GM23338 (cell line): ENCODE results near the gene DOCK2. TPM values are rescaled to one million over a fixed set of nuclear protein-coding genes. Genes with fewer than 3 reads are reported as not detected.

Source experiments
- ATAC-seq: fragments of 200-7000 bp; cut with Tn5 transposase; 3 replicates; pipeline ENCODE4 v1.9.1; 2020
- DNase-seq: peaks from one replicate; pipeline ENCODE4 v3.0.0-alpha.2; 2015; ENCODE audit warnings: low spot score
- H2AFZ ChIP-seq: fragments of 200-600 bp; sonication (generic); 2 replicates; pipeline ENCODE4 v1.8.0; 2016; ENCODE audit warnings: antibody characterized with exemption, mild to moderate bottlenecking, moderate library complexity
- H3F3A ChIP-seq: fragments of 200-600 bp; sonication (generic); replicated peaks from 2 replicates; pipeline ENCODE4 v1.8.0; 2017; ENCODE audit warnings: antibody characterized with exemption, mixed run types, low read depth
- H3K27ac ChIP-seq: fragments of 200-600 bp; sonication (generic); 2 replicates; pipeline ENCODE4 v1.6.1; 2016; ENCODE audit warnings: low read depth
- H3K27me3 ChIP-seq: fragments of 200-600 bp; sonication (generic); 2 replicates; pipeline ENCODE4 v1.8.0; 2016; ENCODE audit warnings: mild to moderate bottlenecking, mixed run types, moderate library complexity; ENCODE audit not compliant: insufficient read depth
- H3K36me3 ChIP-seq: fragments of 200-600 bp; sonication (generic); 2 replicates; pipeline ENCODE4 v1.8.0; 2016; ENCODE audit warnings: mild to moderate bottlenecking; ENCODE audit not compliant: insufficient read depth
- H3K4me1 ChIP-seq: fragments of 200-600 bp; sonication (generic); 2 replicates; pipeline ENCODE4 v1.8.0; 2016; ENCODE audit warnings: mild to moderate bottlenecking, moderate library complexity; ENCODE audit not compliant: insufficient read depth
- H3K4me2 ChIP-seq: fragments of 200-600 bp; sonication (generic); 2 replicates; pipeline ENCODE4 v1.7.1; 2017; ENCODE audit warnings: mixed run types
- H3K4me3 ChIP-seq: fragments of 200-600 bp; sonication (generic); 2 replicates; pipeline ENCODE4 v1.6.1; 2016; ENCODE audit warnings: mixed run types
- H3K79me2 ChIP-seq: fragments of 200-600 bp; sonication (generic); replicated peaks from 2 replicates; pipeline ENCODE4 v1.8.0; 2017; ENCODE audit warnings: mild to moderate bottlenecking; ENCODE audit not compliant: insufficient read depth
- H3K9me2 ChIP-seq: fragments of 200-600 bp; sonication (generic); 2 replicates; pipeline ENCODE4 v1.8.0; 2017; ENCODE audit not compliant: insufficient read depth
- H4K20me1 ChIP-seq: fragments of 200-600 bp; sonication (generic); replicated peaks from 2 replicates; pipeline ENCODE4 v1.8.0; 2017; ENCODE audit warnings: mild to moderate bottlenecking; ENCODE audit not compliant: insufficient read depth
- H3K27ac Mint-ChIP-seq: 2 replicates; pipeline ENCODE4 v1.8.0; 2020; ENCODE audit warnings: inconsistent platforms, mild to moderate bottlenecking, moderate library complexity, mixed read lengths
- H3K27me3 Mint-ChIP-seq: 3 replicates; pipeline ENCODE4 v1.8.0; 2022; ENCODE audit warnings: low read depth, mild to moderate bottlenecking, moderate library complexity, mixed read lengths, inconsistent platforms; ENCODE audit not compliant: insufficient read depth, poor library complexity
- H3K36me3 Mint-ChIP-seq: 3 replicates; pipeline ENCODE4 v1.8.0; 2021; ENCODE audit warnings: low read depth, mild to moderate bottlenecking, inconsistent platforms, moderate library complexity, mixed read lengths
- H3K4me1 Mint-ChIP-seq: 3 replicates; pipeline ENCODE4 v1.8.0; 2020; ENCODE audit warnings: mild to moderate bottlenecking, inconsistent platforms, mixed read lengths
- H3K4me3 Mint-ChIP-seq: 3 replicates; pipeline ENCODE4 v1.8.0; 2021; ENCODE audit warnings: moderate library complexity, mild to moderate bottlenecking, inconsistent platforms, mixed read lengths
- H3K9me3 Mint-ChIP-seq: 3 replicates; pipeline ENCODE4 v1.8.0; 2020; ENCODE audit warnings: moderate library complexity, mild to moderate bottlenecking, inconsistent platforms, mixed read lengths
- CREB1 ChIP-seq: fragments of 250-450 bp; sonication (Bioruptor Pico); IDR thresholded peaks from 2 replicates; pipeline ENCODE4 v1.5.0; 2020; ENCODE audit warnings: low read depth, mild to moderate bottlenecking, moderate library complexity
- EZH2 ChIP-seq: fragments of 200-600 bp; sonication (generic); IDR thresholded peaks from one replicate; pipeline ENCODE4 v1.8.0; 2017; ENCODE audit warnings: antibody characterized with exemption, mild to moderate bottlenecking, low read depth; ENCODE audit not compliant: unreplicated experiment
- EZH2phosphoT487 ChIP-seq: fragments of 200-600 bp; sonication (generic); IDR thresholded peaks from one replicate; pipeline ENCODE4 v1.8.1; 2018; ENCODE audit warnings: antibody characterized with exemption; ENCODE audit not compliant: unreplicated experiment
- JUNB ChIP-seq: IDR thresholded peaks from one replicate; pipeline ENCODE4 v1.6.1; 2016; ENCODE audit warnings: antibody characterized with exemption; ENCODE audit not compliant: unreplicated experiment
- NANOG ChIP-seq: IDR thresholded peaks from 2 replicates; pipeline ENCODE4 v1.6.1; 2016; ENCODE audit warnings: antibody characterized with exemption, borderline replicate concordance
- POLR2AphosphoS5 ChIP-seq: IDR thresholded peaks from 2 replicates; pipeline ENCODE4 v1.6.1; 2016; ENCODE audit warnings: antibody characterized with exemption, low read depth
- STAT1 ChIP-seq: IDR thresholded peaks from one replicate; pipeline ENCODE4 v1.6.1; 2016; ENCODE audit warnings: antibody characterized with exemption; ENCODE audit not compliant: unreplicated experiment
- ZNF114 ChIP-seq: fragments of 250-450 bp; sonication (Bioruptor Pico); IDR thresholded peaks from 2 replicates; pipeline ENCODE4 v1.5.0; 2020; ENCODE audit warnings: mild to moderate bottlenecking, moderate library complexity
- ZNF331 ChIP-seq: fragments of 250-450 bp; sonication (Bioruptor Pico); IDR thresholded peaks from 2 replicates; pipeline ENCODE4 v1.5.0; 2020; ENCODE audit warnings: low read depth, mild to moderate bottlenecking, moderate library complexity
- polyA plus RNA-seq: library from polyadenylated mRNA; unstranded; fragments of >200 nt; fragmentation: Nextera tagmentation; extraction: Ambion mirVana; gene quantifications from 2 replicates; pipeline ENCODE4 v1.2.1, GENCODE V29; 2016
- total RNA-seq: library from RNA; depleted of rRNA; stranded (reverse); fragments of >200 nt; shearing (Covaris generic); gene quantifications from 2 replicates; pipeline ENCODE4 v1.2.3, GENCODE V29; 2014
- TF ChIP-seq, protein P1 (sequence below): IDR thresholded peaks from one replicate; pipeline ENCODE4 v1.6.1; 2018; ENCODE audit warnings: antibody characterized with exemption; ENCODE audit not compliant: unreplicated experiment
- TF ChIP-seq, protein P2 (sequence below): fragments of 250-450 bp; sonication (Bioruptor Pico); IDR thresholded peaks from 2 replicates; pipeline ENCODE4 v1.5.0; 2020; ENCODE audit warnings: mild to moderate bottlenecking, moderate library complexity
- TF ChIP-seq, protein P3 (sequence below): IDR thresholded peaks from 2 replicates; pipeline ENCODE4 v1.6.1; 2016; ENCODE audit warnings: antibody characterized with exemption
- TF ChIP-seq, protein P4 (sequence below), 2 experiments: fragments of 200-600 bp in 1 of 2; sonication (generic) in 1 of 2; conservative IDR thresholded peaks; 2 replicates each; pipeline versions ENCODE4 v1.5.1 to v1.6.1; 2016 to 2017; ENCODE audit warnings: antibody characterized with exemption in 2 of 2, low read depth in 2 of 2, mild to moderate bottlenecking in 2 of 2, moderate library complexity in 1 of 2

Gene DOCK2
- total and polyA plus RNA-seq, 2 experiments from 2014 or later: 3.7 to 9.4 TPM

DNA sequence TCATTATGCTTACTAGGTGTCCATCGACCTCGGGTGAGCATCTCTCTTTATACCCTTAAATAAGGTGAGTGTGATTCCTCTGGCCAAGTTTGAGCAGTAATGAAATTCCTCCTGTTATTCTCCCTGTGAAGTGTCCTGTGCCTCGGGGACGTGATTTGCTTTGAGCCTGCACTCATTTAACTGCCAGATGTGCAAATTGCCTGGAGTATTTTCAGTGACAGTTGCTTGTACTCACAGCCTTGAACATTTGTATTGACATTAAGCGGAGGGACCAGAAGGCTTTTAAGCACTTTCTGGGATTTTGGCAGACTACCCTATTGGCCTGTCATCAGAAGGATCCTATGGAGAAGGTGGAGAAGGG is 126.9 kb downstream of the DOCK2 start:
- Histone ChIP-seq H3K4me1 (peaks cover 28% of the 10 kb centered on the region), H3K36me3 (no peaks in the 10 kb centered on the region), H3K27me3 (no peaks in the 10 kb centered on the region), H4K20me1 (0 out of 2 replicates have a peak, but pooled peaks cover 3% of the 10 kb centered on the region), H3K27ac (no peak overlapping the region), H3K79me2 (no peaks in the 10 kb centered on the region), H2AFZ (no peak overlapping the region), H3K4me3 (no peak overlapping the region), H3F3A (no peaks in the 10 kb centered on the region), H3K4me2 (no peak overlapping the region), H3K9me2 (no peaks in the 10 kb centered on the region)
- Mint-ChIP-seq H3K4me1 (peaks cover 30% of the 10 kb centered on the region), H3K4me3 (no peak overlapping the region), H3K27me3 (peaks cover 2% of the 10 kb centered on the region), H3K9me3 (no peaks in the 10 kb centered on the region), H3K27ac (no peak overlapping the region), H3K36me3 (no peaks in the 10 kb centered on the region)
- ATAC-seq (no peak), DNase-seq (no peak)
- TF ChIP-seq, protein P1, sequence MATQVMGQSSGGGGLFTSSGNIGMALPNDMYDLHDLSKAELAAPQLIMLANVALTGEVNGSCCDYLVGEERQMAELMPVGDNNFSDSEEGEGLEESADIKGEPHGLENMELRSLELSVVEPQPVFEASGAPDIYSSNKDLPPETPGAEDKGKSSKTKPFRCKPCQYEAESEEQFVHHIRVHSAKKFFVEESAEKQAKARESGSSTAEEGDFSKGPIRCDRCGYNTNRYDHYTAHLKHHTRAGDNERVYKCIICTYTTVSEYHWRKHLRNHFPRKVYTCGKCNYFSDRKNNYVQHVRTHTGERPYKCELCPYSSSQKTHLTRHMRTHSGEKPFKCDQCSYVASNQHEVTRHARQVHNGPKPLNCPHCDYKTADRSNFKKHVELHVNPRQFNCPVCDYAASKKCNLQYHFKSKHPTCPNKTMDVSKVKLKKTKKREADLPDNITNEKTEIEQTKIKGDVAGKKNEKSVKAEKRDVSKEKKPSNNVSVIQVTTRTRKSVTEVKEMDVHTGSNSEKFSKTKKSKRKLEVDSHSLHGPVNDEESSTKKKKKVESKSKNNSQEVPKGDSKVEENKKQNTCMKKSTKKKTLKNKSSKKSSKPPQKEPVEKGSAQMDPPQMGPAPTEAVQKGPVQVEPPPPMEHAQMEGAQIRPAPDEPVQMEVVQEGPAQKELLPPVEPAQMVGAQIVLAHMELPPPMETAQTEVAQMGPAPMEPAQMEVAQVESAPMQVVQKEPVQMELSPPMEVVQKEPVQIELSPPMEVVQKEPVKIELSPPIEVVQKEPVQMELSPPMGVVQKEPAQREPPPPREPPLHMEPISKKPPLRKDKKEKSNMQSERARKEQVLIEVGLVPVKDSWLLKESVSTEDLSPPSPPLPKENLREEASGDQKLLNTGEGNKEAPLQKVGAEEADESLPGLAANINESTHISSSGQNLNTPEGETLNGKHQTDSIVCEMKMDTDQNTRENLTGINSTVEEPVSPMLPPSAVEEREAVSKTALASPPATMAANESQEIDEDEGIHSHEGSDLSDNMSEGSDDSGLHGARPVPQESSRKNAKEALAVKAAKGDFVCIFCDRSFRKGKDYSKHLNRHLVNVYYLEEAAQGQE: no peak
- TF ChIP-seq POLR2AphosphoS5 (no peak), CREB1 (CRISPR knock-in tag) (no peak), JUNB (no peak), EZH2phosphoT487 (no peak), EZH2 (no peak), ZNF331 (CRISPR knock-in tag) (no peak), ZNF114 (CRISPR knock-in tag) (no peak), NANOG (no peak), STAT1 (no peak)
- TF ChIP-seq, protein P2, sequence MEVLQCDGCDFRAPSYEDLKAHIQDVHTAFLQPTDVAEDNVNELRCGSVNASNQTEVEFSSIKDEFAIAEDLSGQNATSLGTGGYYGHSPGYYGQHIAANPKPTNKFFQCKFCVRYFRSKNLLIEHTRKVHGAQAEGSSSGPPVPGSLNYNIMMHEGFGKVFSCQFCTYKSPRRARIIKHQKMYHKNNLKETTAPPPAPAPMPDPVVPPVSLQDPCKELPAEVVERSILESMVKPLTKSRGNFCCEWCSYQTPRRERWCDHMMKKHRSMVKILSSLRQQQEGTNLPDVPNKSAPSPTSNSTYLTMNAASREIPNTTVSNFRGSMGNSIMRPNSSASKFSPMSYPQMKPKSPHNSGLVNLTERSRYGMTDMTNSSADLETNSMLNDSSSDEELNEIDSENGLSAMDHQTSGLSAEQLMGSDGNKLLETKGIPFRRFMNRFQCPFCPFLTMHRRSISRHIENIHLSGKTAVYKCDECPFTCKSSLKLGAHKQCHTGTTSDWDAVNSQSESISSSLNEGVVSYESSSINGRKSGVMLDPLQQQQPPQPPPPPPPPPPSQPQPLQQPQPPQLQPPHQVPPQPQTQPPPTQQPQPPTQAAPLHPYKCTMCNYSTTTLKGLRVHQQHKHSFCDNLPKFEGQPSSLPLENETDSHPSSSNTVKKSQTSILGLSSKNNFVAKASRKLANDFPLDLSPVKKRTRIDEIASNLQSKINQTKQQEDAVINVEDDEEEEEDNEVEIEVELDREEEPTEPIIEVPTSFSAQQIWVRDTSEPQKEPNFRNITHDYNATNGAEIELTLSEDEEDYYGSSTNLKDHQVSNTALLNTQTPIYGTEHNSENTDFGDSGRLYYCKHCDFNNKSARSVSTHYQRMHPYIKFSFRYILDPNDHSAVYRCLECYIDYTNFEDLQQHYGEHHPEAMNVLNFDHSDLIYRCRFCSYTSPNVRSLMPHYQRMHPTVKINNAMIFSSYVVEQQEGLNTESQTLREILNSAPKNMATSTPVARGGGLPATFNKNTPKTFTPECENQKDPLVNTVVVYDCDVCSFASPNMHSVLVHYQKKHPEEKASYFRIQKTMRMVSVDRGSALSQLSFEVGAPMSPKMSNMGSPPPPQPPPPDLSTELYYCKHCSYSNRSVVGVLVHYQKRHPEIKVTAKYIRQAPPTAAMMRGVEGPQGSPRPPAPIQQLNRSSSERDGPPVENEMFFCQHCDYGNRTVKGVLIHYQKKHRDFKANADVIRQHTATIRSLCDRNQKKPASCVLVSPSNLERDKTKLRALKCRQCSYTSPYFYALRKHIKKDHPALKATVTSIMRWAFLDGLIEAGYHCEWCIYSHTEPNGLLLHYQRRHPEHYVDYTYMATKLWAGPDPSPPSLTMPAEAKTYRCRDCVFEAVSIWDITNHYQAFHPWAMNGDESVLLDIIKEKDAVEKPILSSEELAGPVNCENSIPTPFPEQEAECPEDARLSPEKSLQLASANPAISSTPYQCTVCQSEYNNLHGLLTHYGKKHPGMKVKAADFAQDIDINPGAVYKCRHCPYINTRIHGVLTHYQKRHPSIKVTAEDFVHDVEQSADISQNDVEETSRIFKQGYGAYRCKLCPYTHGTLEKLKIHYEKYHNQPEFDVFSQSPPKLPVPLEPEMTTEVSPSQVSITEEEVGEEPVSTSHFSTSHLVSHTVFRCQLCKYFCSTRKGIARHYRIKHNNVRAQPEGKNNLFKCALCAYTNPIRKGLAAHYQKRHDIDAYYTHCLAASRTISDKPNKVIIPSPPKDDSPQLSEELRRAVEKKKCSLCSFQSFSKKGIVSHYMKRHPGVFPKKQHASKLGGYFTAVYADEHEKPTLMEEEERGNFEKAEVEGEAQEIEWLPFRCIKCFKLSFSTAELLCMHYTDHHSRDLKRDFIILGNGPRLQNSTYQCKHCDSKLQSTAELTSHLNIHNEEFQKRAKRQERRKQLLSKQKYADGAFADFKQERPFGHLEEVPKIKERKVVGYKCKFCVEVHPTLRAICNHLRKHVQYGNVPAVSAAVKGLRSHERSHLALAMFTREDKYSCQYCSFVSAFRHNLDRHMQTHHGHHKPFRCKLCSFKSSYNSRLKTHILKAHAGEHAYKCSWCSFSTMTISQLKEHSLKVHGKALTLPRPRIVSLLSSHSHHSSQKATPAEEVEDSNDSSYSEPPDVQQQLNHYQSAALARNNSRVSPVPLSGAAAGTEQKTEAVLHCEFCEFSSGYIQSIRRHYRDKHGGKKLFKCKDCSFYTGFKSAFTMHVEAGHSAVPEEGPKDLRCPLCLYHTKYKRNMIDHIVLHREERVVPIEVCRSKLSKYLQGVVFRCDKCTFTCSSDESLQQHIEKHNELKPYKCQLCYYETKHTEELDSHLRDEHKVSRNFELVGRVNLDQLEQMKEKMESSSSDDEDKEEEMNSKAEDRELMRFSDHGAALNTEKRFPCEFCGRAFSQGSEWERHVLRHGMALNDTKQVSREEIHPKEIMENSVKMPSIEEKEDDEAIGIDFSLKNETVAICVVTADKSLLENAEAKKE (CRISPR knock-in tag): no peak
- TF ChIP-seq, protein P3, sequence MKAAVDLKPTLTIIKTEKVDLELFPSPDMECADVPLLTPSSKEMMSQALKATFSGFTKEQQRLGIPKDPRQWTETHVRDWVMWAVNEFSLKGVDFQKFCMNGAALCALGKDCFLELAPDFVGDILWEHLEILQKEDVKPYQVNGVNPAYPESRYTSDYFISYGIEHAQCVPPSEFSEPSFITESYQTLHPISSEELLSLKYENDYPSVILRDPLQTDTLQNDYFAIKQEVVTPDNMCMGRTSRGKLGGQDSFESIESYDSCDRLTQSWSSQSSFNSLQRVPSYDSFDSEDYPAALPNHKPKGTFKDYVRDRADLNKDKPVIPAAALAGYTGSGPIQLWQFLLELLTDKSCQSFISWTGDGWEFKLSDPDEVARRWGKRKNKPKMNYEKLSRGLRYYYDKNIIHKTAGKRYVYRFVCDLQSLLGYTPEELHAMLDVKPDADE: no peak
- TF ChIP-seq, protein P4, sequence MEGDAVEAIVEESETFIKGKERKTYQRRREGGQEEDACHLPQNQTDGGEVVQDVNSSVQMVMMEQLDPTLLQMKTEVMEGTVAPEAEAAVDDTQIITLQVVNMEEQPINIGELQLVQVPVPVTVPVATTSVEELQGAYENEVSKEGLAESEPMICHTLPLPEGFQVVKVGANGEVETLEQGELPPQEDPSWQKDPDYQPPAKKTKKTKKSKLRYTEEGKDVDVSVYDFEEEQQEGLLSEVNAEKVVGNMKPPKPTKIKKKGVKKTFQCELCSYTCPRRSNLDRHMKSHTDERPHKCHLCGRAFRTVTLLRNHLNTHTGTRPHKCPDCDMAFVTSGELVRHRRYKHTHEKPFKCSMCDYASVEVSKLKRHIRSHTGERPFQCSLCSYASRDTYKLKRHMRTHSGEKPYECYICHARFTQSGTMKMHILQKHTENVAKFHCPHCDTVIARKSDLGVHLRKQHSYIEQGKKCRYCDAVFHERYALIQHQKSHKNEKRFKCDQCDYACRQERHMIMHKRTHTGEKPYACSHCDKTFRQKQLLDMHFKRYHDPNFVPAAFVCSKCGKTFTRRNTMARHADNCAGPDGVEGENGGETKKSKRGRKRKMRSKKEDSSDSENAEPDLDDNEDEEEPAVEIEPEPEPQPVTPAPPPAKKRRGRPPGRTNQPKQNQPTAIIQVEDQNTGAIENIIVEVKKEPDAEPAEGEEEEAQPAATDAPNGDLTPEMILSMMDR (conservative IDR thresholded peaks at IDR 0.05; ENCODE audit: low read depth in 2 of 2): no peak
